DND-41 (cell line): ENCODE measurements around the gene CARMIL1.

ENCODE experiments used
- ATAC-seq: fragments of 200-7000 bp; cut with Tn5 transposase; 3 replicates; pipeline ENCODE4 v1.9.1; 2021; ENCODE audit warnings: low read depth; ENCODE audit not compliant: insufficient read depth
- DNase-seq: peaks from one replicate; pipeline ENCODE4 v3.0.0-alpha.2; 2020
- H2AFZ ChIP-seq: 2 replicates; pipeline ENCODE4 v1.6.0; 2012; ENCODE audit warnings: low read depth, low read length
- H3K27ac ChIP-seq: 2 replicates; pipeline ENCODE4 v1.5.1; 2012; ENCODE audit warnings: low read length, inconsistent platforms
- H3K27me3 ChIP-seq: fragments of 200-600 bp; sonication (generic); 2 replicates; pipeline ENCODE4 v1.6.0; 2012; ENCODE audit warnings: low read length, mild to moderate bottlenecking, inconsistent platforms; ENCODE audit not compliant: insufficient read depth, poor library complexity
- H3K36me3 ChIP-seq: 2 replicates; pipeline ENCODE4 v1.5.1; 2012; ENCODE audit warnings: low read length, inconsistent platforms; ENCODE audit not compliant: insufficient read depth
- H3K4me1 ChIP-seq: 2 replicates; pipeline ENCODE4 v1.5.1; 2012; ENCODE audit warnings: mild to moderate bottlenecking, low read length; ENCODE audit not compliant: insufficient read depth
- H3K4me2 ChIP-seq: 2 replicates; pipeline ENCODE4 v1.6.0; 2012; ENCODE audit warnings: mild to moderate bottlenecking, moderate library complexity, low read length, inconsistent platforms; ENCODE audit not compliant: insufficient read depth
- H3K4me3 ChIP-seq, 2 experiments: fragments of 200-600 bp in 1 of 2; shearing (Covaris generic) in 1 of 2; 2 replicates each; pipeline ENCODE4 v1.5.1; 2012 to 2016; ENCODE audit warnings: inconsistent platforms in 2 of 2, low read length in 2 of 2, mild to moderate bottlenecking in 2 of 2, low read depth in 1 of 2, moderate library complexity in 1 of 2
- H3K79me2 ChIP-seq: 2 replicates; pipeline ENCODE4 v1.6.0; 2012; ENCODE audit warnings: low read length, inconsistent platforms; ENCODE audit not compliant: insufficient read depth
- H3K9ac ChIP-seq: 2 replicates; pipeline ENCODE4 v1.6.0; 2012; ENCODE audit warnings: low read depth, mild to moderate bottlenecking, inconsistent platforms, low read length, moderate library complexity
- H3K9me3 ChIP-seq: 2 replicates; pipeline ENCODE4 v1.5.1; 2012; ENCODE audit warnings: low read length, moderate library complexity, mild to moderate bottlenecking, inconsistent platforms; ENCODE audit not compliant: insufficient read depth, severe bottlenecking
- H4K20me1 ChIP-seq: 2 replicates; pipeline ENCODE4 v1.6.0; 2012; ENCODE audit warnings: low read length; ENCODE audit not compliant: insufficient read depth
- EZH2 ChIP-seq: IDR thresholded peaks from 3 replicates; pipeline ENCODE4 v1.6.1; 2012; ENCODE audit warnings: borderline replicate concordance, low read depth, mild to moderate bottlenecking, moderate library complexity, low read length, inconsistent platforms; ENCODE audit not compliant: severe bottlenecking
- TF ChIP-seq, protein P1 (sequence below): IDR thresholded peaks from 2 replicates; pipeline ENCODE4 v1.5.1; 2012; ENCODE audit warnings: borderline replicate concordance, low read length, moderate library complexity, mild to moderate bottlenecking; ENCODE audit not compliant: poor library complexity, severe bottlenecking; ENCODE audit errors: extremely low read depth

The CARMIL1 gene

DNA sequence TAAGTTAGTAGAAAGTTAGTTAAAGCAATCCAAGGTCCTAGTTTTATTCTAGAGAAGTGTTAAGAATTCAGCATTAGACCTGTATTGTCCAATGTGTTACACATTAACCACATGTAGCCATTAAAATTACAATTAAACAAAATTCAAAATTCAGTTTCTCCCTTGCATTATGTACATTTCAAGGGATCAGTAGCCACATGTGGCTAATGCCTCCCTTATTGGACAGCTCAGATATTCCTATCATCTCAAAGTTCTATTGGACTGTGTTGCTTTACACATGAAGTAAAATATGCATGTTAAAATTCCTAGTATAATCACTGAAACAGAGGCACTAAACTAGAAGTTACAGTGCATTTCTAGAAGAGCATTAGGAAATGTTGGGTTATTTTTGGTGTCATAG is 265.7 kb downstream of the CARMIL1 start:
- Histone ChIP-seq H3K4me2 (no peak overlapping the region), H3K9ac (no peak overlapping the region), H3K27me3 (peaks cover 15% of the 10 kb centered on the region), H4K20me1 (no peaks in the 10 kb centered on the region), H2AFZ (no peak overlapping the region), H3K36me3 (no peaks in the 10 kb centered on the region), H3K4me3 (no peak overlapping the region), H3K4me1 (no peaks in the 10 kb centered on the region), H3K27ac (no peak overlapping the region), H3K9me3 (no peaks in the 10 kb centered on the region), H3K79me2 (no peaks in the 10 kb centered on the region)
- DNase-seq = no peak
- TF ChIP-seq, protein P1, sequence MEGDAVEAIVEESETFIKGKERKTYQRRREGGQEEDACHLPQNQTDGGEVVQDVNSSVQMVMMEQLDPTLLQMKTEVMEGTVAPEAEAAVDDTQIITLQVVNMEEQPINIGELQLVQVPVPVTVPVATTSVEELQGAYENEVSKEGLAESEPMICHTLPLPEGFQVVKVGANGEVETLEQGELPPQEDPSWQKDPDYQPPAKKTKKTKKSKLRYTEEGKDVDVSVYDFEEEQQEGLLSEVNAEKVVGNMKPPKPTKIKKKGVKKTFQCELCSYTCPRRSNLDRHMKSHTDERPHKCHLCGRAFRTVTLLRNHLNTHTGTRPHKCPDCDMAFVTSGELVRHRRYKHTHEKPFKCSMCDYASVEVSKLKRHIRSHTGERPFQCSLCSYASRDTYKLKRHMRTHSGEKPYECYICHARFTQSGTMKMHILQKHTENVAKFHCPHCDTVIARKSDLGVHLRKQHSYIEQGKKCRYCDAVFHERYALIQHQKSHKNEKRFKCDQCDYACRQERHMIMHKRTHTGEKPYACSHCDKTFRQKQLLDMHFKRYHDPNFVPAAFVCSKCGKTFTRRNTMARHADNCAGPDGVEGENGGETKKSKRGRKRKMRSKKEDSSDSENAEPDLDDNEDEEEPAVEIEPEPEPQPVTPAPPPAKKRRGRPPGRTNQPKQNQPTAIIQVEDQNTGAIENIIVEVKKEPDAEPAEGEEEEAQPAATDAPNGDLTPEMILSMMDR = no peak
- TF ChIP-seq EZH2 = no peak
- no peak for ATAC-seq

DNA sequence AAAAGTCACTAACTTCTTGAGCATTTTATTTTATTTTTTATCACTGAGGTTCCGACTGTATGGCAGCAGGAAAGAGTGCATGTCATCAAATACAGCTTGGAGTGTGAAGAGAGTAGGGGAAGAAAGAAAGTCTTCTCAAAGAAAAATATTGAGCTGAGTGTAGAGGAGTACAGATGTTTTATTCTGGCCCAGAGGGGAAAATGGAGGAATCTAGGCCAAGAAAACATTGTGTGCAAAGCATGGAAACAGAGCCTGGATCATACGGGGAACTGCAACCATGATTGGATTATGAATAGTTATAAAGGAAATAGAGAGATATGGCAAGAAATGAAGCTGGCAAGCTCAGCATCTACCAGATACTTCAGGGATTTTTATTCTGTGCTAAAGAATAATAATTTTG is 268.6 kb downstream of the CARMIL1 start:
- H3K79me2 ChIP-seq = no peaks in the 10 kb centered on the region
- no peak for ATAC-seq
- no peaks in the 10 kb centered on the region for H3K9me3 ChIP-seq
- TF ChIP-seq EZH2 = no peak
- TF ChIP-seq, protein P1 = no peak
- no peaks in the 10 kb centered on the region for H3K4me1 ChIP-seq
- no peak overlapping the region for H3K4me3 ChIP-seq
- no peaks in the 10 kb centered on the region for H3K36me3 ChIP-seq
- H3K4me2 ChIP-seq = no peak overlapping the region
- no peak overlapping the region for H2AFZ ChIP-seq
- no peak for DNase-seq
- H3K9ac ChIP-seq = no peak overlapping the region
- H3K27me3 ChIP-seq = peaks cover 20% of the 10 kb centered on the region
- no peaks in the 10 kb centered on the region for H4K20me1 ChIP-seq
- H3K27ac ChIP-seq = no peak overlapping the region

DNA sequence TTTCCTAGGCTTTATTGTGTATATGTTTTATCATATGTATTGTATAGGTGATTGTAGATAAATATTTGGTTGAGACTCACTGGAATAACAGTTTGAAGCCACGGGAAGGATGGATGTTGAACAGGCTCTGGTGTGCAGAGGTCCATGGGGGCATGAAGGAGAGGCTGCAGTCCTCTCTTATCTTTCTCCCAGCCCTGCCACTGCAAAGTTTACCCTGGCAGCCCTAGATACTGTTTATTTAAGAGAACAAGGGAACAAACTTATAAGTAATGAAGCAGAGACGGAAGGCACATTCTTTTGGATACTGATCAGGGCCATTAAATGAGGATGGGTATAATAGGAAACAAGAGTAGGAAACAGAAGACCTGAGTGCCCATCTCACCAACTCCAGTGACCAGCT is 269.3 kb downstream of the CARMIL1 start:
- Histone ChIP-seq H2AFZ (no peak overlapping the region), H3K36me3 (no peaks in the 10 kb centered on the region), H3K4me2 (no peak overlapping the region), H3K27me3 (peaks cover 25% of the 10 kb centered on the region), H3K9me3 (no peaks in the 10 kb centered on the region), H3K27ac (no peak overlapping the region), H3K79me2 (no peaks in the 10 kb centered on the region), H4K20me1 (no peaks in the 10 kb centered on the region), H3K4me1 (no peaks in the 10 kb centered on the region), H3K9ac (no peak overlapping the region), H3K4me3 (no peak overlapping the region)
- DNase-seq (no peak), ATAC-seq (no peak)
- TF ChIP-seq, protein P1 = no peak
- TF ChIP-seq EZH2 = no peak

DNA sequence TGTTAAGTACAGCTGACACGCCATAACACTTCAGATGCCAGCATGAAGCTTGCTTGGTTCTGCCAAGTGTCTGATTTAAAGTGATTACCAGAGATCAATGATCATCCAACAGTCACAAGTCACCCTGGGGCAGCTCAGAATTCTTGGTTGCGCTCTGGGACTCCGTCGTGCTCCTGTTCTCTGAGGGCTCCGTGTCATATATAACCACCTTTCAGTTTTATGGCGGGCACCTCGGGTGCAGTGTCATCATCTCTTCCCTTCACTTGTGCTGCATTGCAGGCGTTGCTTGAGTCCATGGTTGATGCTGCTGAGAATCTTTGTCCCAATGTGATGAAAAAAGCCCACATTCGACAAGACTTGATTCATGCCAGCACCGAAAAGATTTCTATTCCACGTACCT is 271.5 kb downstream of the CARMIL1 start:
- Histone ChIP-seq H3K27me3 (peaks cover 22% of the 10 kb centered on the region), H3K27ac (no peak overlapping the region), H3K9me3 (no peaks in the 10 kb centered on the region), H2AFZ (no peak overlapping the region), H3K4me1 (no peaks in the 10 kb centered on the region), H3K4me3 (no peak overlapping the region), H3K4me2 (no peak overlapping the region), H4K20me1 (no peaks in the 10 kb centered on the region), H3K79me2 (no peaks in the 10 kb centered on the region), H3K36me3 (no peaks in the 10 kb centered on the region), H3K9ac (no peak overlapping the region)
- DNase-seq (no peak), ATAC-seq (no peak)
- TF ChIP-seq, protein P1 = no peak
- TF ChIP-seq EZH2 = no peak
